Testis (tissue), 5 donors: ENCODE measurements around the gene NFKBIE. TPM values are rescaled to one million over a fixed set of nuclear protein-coding genes. Genes with fewer than 3 reads are reported as not detected.
"Not testable (repeated sequence)": the region's sequence is repeated elsewhere in the genome, so short reads cannot be mapped to it uniquely, and the experiment has no call there.

Experiments
- DNase-seq: peaks from one replicate; pipeline ENCODE4 v3.0.0-alpha.2; 2019
- H3K27ac ChIP-seq, 2 donors: fragments of 200-600 bp; sonication (generic); one replicate each; pipeline ENCODE4 v1.5.1; 2019
- H3K27me3 ChIP-seq: fragments of 200-600 bp; sonication (generic); one replicate; pipeline ENCODE4 v1.5.1; 2019
- H3K36me3 ChIP-seq: fragments of 200-600 bp; sonication (generic); one replicate; pipeline ENCODE4 v1.5.1; 2017; ENCODE audit warnings: low read depth; ENCODE audit errors: missing control alignments
- H3K4me1 ChIP-seq: fragments of 200-600 bp; sonication (generic); one replicate; pipeline ENCODE4 v1.5.1; 2019
- H3K4me3 ChIP-seq, 2 donors: fragments of 200-600 bp; sonication (generic); one replicate each; pipeline ENCODE4 v1.5.1; 2017 to 2019
- H3K9me3 ChIP-seq: fragments of 200-600 bp; sonication (generic); one replicate; pipeline ENCODE4 v1.5.1; 2017
- CTCF ChIP-seq, 3 experiments: fragments of 450-650 bp in 2 of 3; fragments of 200-600 bp in 1 of 3; sonication (generic) in 1 of 3; IDR thresholded peaks; one replicate each; pipeline ENCODE4 v1.5.1; 2016 to 2019; ENCODE audit warnings: antibody characterized with exemption in 3 of 3, mild to moderate bottlenecking in 2 of 3, moderate library complexity in 1 of 3
- POLR2A ChIP-seq: fragments of 450-650 bp; IDR thresholded peaks from one replicate; pipeline ENCODE4 v1.6.1; 2017; ENCODE audit warnings: antibody characterized with exemption, mild to moderate bottlenecking, moderate library complexity
- WGBS, 2 donors: methylation state at CpG; one replicate each; pipeline ENCODE4 v1.1.5; 2018; 5-methylcytosine and 5-hydroxymethylcytosine counted together
- intact Hi-C: fragments of 100-400 bp; cut with DNase I; formaldehyde crosslinking; loops from one replicate; pipeline ENCODE4 v1.15.1; 2023; ENCODE audit warnings: low total_unique reads
- long read RNA-seq, 2 donors: transcript quantifications; one replicate each; lab custom pipeline, GENCODE V29; 2026
- polyA plus RNA-seq: library from polyadenylated mRNA; stranded (reverse); fragments of 350-450 nt; fragmentation: Illumina TruSeq; extraction: RNeasy Lipid Tissue Mini Kit (QIAGEN cat#74804); gene quantifications from one replicate; pipeline ENCODE4 v1.2.3, GENCODE V29; 2014; ENCODE audit warnings: low read depth, low replicate concordance; ENCODE audit not compliant: insufficient read depth
- total RNA-seq, 2 donors: library from RNA; depleted of rRNA; stranded (reverse); fragments of >200 nt; gene quantifications; one replicate each; pipeline ENCODE4 v1.2.3, GENCODE V29; 2016

The NFKBIE gene
- total RNA-seq (10 to 100 TPM; 18.3 to 29.2 TPM), polyA plus RNA-seq (13.1 TPM)
- long read RNA-seq, donor 1, partial matches to known transcripts, result 0 of 2 reads
- long read RNA-seq, donor 1, other reads (novel, unspliced or antisense), result 0 of 2 reads
- long read RNA-seq, donor 2, partial matches to known transcripts, result 0 of 1 reads
- long read RNA-seq, donor 2, other reads (novel, unspliced or antisense), result 0 of 1 reads

GRCh38 chr6:44265007-44265721 lies at the start of gene NFKBIE:
Gene NFKBIE, minus strand, starts transcription at chr6:44265551. Its CDS starts 205 bp downstream, at chr6:44265346.
- 0 to 1% methylated on average over 14 to 50 of the region's 72 CpGs for WGBS, 2 donors
- intact Hi-C loops, result loop anchor here (10.0 kb wide), 1 partner anchor 190 kb away; no protein-coding TSS in a partner anchor
- peak within 1 kb of the TSS; percentile 85 to 87 for H3K4me3 ChIP-seq

GRCh38 chr6:44314657-44315056 lies 49.3 kb upstream of the NFKBIE start:
- H3K36me3 ChIP-seq, H3K4me3 ChIP-seq, H3K9me3 ChIP-seq, intact Hi-C loops, DNase-seq, H3K4me1 ChIP-seq, H3K27me3 ChIP-seq, H3K27ac ChIP-seq: not testable (repeated sequence)
- WGBS, 2 donors, result 88% methylated on average over 8 of the region's 8 CpGs

More at GRCh38 chr6:44265007-44265721, at the start of gene NFKBIE:
- Histone ChIP-seq H3K36me3 (no peaks in the 10 kb centered on the region), H3K27ac (peak within 1 kb of the TSS; percentile 77 to 87), H3K27me3 (no peaks in the 10 kb centered on the region), H3K9me3 (no peaks in the 10 kb centered on the region), H3K4me1 (peaks cover 23% of the 10 kb centered on the region)
- TF ChIP-seq CTCF (IDR thresholded peaks at IDR 0.05) (peak in 1 of 3 experiments; percentile 25), POLR2A (no peak)
- peak; percentile 98 for DNase-seq

- Histone ChIP-seq H3K27me3 (no peaks in the 10 kb centered on the region), H3K9me3 (no peaks in the 10 kb centered on the region), H3K4me1 (peaks cover 7% of the 10 kb centered on the region), H3K27ac (peak within 1 kb of the TSS; percentile 74 to 81), H3K36me3 (no peaks in the 10 kb centered on the region), H3K4me3 (peak within 1 kb of the TSS; percentile 94 to 96)
- TF ChIP-seq POLR2A, result no peak
- peak; percentile 82 to 94 (median 90) for TF ChIP-seq CTCF (IDR thresholded peaks at IDR 0.05)
- WGBS, 2 donors, result 1 to 2% methylated on average over 52 of the region's 52 CpGs
- intact Hi-C loops, result no loop called here
- peak; percentile 90 for DNase-seq
Measured at GRCh38 chr6:44312901-44313788, 47.8 kb upstream of the NFKBIE start, which contains the start of gene AARS2. Gene AARS2, minus strand, starts transcription at chr6:44313347. Its CDS starts 24 bp downstream, at chr6:44313323.

- H3K9me3 ChIP-seq, result no peaks in the 10 kb centered on the region
- H3K4me1 ChIP-seq, result peaks cover 7% of the 10 kb centered on the region
- no peak for TF ChIP-seq POLR2A
- no peak for TF ChIP-seq CTCF (IDR thresholded peaks at IDR 0.05)
- H3K36me3 ChIP-seq, result no peaks in the 10 kb centered on the region
- intact Hi-C loops, result no loop called here
- WGBS, 2 donors, result 80 to 82% methylated on average over 3 of the region's 3 CpGs
- H3K27ac ChIP-seq, result no peak overlapping the region
- no peak for DNase-seq
- no peaks in the 10 kb centered on the region for H3K27me3 ChIP-seq
- H3K4me3 ChIP-seq, result no peak overlapping the region
Measured at GRCh38 chr6:44311767-44312166, 46.4 kb upstream of the NFKBIE start.

- Histone ChIP-seq H3K4me3 (no peak overlapping the region), H3K36me3 (no peaks in the 10 kb centered on the region), H3K9me3 (no peaks in the 10 kb centered on the region), H3K27ac (no peak overlapping the region), H3K27me3 (no peaks in the 10 kb centered on the region), H3K4me1 (peaks cover 7% of the 10 kb centered on the region)
- TF ChIP-seq POLR2A (no peak), CTCF (IDR thresholded peaks at IDR 0.05) (no peak)
- WGBS, 2 donors, result 61 to 82% methylated on average over 2 of the region's 2 CpGs
- intact Hi-C loops, result no loop called here
- DNase-seq, result no peak
Measured at GRCh38 chr6:44311304-44311703, 46.0 kb upstream of the NFKBIE start.
